HuH-7 (cell line): Measurements from ENCODE around the gene TWIST2.

Experiments used
- DNase-seq: peaks from one replicate; pipeline ENCODE4 v3.0.0; 2011; ENCODE audit warnings: low spot score

The TWIST2 gene

DNA sequence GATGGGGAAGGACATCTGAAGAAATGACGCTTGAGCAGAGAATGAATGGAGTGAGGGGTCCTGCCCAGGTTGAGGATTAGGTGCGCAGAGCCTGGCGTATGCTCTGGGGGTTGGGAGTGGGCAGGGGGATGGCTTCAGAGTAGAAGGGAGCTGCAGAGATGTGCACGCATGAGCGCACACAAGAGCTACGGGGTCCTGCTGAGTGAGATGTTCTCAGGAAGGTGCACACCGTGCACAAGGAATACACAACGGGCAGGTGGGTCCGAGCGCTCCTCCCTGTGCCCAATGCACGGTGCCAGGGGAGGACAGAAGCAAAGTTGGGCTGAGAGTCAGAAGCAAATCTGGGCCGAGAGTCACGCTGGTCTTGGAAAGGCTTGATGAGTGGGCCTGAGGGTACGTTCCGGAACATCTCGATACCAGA is 25.5 kb downstream of the TWIST2 start:
- DNase-seq: no peak

DNA sequence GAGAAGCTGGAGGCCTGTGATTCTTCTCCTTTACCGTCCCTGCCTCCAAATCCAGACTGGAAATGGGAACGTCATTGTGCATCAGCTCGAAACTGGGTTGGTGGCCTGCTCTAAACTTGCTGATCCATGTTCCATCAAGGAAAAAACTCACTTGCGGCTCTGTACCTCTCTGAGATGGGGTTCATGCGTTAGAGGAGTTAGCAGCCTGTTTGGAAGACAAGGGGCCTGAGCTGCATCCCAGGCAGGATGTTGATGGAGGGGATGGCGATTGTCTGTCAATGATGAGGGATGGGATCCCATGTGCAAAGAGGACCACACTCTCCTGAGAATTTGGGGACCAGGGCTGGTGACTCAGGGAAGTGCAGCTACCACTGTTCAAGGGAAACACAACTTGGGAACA is 26.0 kb downstream of the TWIST2 start:
- no peak for DNase-seq

DNA sequence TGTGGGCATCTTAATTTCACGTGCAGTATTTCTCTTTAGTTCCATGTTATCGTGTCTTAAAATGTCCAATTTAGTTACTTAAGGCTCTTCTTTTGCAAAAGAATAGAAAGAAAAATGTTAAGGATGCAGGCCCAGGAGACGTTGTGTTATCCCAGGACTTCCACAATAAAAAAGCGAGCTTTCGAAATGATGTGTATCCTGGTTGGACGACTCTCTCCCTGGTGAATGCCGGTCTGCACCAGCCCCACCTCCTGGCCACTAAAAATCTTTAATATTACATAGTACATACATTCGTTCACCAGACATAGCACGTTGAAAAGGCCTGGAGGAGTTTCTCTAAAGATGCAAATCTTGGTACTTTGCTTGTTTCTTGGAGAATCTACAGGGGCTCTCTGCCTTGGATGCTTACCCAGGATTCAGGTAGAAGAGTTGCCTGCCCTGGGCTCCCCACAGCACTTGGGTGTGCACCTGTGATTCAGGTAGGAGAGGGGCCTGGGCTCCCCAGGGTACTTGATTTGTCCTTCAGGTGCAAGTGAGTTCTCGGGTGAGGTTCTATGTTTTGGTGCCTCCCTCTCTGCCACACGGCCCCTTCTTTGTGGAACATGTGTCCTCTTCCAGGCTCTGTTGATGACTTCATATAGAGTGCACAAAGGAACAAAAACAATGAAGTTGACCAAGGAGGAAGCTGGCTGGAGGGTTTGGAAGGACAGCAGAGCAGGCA is 26.6 kb downstream of the TWIST2 start:
- DNase-seq: no peak

DNA sequence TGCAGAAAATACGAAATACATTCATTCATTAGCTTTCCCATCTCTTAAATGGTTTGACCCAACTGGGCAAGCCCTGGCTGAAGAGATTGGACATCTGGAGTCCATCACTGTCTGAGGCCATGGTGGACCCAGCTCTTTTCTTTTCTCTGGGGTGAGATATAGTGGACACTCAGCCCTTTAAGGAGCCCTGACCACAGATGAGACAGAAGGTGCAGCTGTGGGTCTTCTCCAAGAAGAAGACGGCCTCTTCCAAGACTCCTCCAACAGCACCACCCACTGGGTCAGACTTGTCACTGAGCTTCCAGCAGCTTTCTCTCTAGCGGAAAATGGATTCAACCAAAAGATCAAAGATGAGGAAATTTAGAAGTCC is 27.2 kb downstream of the TWIST2 start:
- DNase-seq: no peak

DNA sequence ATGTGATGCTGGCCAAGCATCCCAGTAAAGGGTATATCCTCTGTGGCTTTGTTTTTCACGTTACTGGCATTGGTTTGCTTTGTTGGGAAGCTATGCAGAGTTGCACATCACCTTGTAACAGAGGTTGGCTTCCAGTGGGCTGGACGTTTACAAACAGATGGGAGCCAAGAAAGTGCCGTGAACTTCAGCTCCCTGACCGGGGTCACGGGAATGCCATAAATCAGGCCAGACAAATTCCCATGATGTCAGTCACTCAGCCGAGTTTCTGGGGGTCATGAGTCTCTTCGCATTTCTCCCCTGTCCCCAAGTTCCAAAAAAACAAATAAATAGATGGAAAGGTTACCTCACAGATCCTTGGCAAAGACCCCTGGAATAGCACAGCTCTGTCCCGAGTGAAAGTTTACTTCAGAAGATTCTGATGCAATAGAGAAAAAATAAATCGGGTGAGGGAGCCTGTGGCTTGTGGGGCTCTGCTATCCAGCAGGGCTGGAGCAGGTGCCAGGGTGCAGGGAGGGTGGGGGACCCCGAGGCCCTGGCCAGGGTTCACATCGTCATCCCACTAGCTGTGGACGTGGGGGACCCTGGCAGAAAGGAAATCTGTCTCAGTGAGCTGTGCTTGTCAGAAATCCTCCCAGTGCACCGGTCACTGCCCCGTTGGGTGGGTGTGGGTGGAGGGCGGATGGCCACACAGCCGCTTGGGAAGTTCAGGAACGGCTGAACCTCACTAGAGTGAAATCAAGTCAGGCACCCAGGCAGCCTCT is 27.8 kb downstream of the TWIST2 start:
- DNase-seq: no peak

DNA sequence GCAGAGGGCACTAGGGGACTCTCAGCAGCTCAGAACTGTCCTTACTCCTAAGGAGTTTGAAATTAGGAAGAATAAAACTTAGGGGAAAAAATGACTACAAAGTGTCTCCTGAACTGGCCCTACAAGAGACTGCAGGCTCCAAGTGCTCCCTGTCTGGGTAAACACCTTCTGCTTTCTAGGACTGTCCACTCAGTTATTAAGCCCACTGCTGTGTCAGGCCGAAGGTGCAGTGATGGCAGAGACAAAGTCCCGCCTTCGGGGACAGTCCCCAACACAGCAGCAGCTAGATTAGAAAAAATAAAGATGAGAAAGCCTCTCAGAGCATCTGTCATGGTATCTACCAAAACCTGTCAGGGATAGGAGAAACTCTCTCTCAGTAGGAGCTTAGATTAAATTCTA is 28.3 kb downstream of the TWIST2 start:
- no peak for DNase-seq

DNA sequence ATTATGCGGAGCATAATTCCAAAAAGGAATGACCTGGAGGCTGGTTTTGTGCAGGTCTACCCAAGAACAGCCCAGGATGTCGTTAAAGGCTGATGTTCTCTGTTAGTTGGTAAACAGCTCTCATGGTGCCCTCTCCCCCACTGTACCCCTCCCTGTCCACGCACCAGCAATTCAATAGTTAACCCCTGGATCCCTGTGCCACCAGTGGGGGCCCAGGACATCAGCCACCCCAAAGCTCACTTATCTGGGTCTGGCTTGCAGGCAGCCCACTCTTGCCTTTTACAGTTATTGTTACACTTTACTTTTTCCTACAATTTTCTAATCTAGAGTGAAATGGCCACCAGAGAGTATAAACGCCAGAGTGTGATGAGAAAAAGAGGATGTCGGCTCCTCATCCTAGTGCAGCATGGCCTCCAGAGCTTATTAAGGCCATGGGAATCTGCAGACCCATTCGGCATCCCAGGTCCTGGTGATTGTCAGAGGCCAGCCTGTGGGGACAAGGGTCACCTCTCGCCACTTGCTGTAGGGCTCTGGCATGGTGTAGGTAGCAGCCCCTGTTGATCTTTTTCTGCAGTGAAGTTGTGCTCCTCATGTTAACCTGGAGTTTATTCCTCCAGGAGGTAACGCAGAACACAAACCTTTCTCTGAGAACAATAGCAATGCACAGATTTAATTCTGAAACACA is 30.3 kb downstream of the TWIST2 start:
- no peak for DNase-seq

DNA sequence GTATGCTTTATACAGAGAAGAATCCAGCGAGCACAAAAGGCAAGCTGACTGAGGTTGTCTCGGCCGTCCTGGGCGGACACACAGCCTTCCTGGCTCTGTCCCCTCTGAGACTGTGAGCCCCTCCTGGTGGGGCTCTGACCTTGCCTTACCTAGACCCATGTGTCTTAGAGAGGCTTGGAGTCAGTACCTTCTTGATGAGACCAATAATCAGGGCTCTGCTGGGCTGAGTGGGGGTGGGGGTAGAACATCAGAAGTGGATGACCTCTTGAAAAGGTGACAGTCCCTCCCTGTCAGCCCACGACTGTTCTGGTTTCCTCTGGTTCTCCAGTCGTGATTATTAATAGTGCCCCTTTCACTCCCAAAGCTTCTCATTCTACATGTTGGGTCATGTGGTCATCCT is 31.2 kb downstream of the TWIST2 start:
- DNase-seq: no peak

DNA sequence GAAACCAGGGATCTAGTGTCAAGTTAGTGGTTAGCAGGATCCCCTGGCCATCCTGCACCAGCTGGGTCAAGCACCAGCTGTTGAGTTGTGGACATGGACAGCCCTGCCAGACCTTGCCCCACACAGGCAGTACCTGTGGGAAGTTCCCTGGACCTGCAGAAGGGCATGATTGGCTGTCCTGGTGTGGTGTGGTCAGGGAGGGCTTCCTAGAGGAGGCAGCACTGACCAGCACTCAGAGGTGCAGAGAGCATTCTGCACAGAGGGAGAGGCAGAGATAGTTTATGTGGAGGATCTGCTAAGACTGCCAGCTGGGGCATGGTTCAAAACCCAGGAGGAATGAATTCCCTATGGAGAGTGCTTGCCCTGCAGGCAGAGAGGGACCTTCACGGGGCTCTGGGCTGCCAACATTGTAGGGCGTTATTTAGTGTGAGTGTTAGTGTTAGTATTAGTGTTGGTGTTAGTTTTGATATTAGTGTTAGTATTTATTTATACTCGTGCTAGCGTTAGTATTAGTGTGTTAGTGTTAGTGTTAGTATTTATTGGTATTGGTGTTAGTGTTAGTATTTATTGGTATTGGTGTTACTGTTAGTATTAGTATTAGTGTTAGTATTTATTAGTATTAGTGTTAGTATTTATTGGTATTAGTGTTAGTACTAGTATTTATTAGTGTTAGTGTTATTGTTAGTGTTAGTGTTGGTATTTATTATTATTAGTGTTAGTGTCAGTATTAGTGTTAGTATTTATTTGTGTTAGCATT is 31.9 kb downstream of the TWIST2 start:
- DNase-seq: no peak

DNA sequence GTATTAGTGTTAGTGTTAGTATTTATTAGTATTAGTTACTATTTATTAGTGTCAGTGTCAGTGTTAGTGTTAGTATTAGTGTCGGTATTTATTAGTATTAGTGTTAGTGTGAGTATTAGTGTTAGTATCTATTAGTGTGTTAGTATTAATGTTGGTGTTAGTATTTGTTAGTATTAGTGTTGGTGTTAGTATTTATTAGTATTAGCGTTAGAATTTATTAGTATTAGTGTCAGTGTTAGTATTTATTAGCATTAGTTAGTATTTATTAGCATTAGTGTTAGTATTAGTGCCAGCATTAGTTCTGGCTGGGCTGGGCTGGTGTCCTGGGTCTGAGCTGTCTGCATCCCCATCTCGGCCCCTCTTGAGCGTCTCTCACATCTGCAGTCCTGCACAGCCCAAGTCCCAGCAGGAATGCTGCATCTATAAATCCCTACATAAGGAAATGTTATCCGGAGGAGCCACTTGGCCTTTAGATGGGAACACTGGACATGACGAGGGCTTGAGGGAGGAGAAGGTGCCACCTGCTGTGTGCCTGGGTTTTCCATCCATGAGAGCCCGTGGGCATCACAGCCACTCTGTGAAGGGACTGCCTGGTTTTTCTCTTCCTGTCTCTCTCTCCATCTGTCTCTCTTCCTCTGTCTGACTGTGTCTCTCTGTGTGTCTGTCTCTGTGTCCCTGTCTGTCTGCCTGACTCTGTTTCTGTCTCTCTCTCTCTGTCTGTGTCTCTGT is 33.6 kb downstream of the TWIST2 start:
- DNase-seq: no peak

DNA sequence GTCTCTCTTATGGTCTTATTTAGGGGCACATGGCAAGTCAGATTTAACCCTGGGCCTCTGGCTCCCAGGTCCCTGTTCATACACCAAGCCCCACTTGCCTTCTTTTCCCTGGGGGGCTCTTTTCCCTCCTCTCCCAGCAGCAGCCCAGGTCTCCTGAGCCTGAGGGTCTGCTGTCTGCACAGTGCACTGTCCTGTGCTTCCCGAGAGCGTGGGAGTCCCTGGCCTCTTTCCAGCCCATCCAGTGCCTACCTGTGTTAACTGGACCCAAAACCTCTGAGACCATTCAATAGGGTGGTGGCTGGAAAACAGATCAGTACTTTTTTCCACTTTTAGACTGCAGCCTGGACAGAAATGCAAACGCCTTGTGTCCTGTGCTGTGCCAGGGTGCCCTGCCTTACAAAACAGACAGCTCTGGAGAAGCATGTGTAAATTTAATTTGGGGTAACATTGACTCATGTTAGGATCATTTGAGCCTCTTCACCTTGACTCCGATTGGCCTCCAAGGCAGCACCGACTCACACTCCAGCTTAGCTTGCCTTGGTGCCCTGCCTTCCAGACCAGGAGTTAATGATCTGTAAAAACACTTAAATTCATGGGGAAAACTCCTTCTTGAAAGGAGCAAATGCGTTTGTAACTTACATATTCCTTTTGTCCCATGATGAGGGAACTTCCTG is 34.3 kb downstream of the TWIST2 start:
- no peak for DNase-seq

DNA sequence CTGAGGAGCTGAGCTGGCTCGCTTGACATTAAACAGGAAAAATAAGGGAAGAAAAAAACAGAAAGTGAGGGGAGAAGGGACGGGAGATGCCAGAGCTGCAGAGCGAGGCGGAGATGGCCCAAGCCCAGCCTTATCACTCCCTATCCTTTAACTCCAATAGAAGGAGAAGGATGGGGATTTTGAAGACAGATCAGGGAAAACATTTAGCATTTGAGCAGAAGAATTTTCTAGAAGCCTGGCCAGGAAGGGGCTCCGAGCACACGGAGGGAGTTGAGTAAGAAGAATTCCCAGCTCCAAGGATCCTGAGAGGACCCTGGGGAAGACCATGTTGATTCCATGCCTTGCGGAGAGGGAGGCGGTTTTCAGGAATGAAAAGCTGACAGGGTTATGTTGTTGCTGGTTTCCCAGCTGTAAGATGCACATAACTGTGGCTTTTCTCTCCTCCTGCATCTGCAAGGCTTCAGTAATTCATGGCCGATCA is 35.6 kb downstream of the TWIST2 start:
- no peak for DNase-seq

DNA sequence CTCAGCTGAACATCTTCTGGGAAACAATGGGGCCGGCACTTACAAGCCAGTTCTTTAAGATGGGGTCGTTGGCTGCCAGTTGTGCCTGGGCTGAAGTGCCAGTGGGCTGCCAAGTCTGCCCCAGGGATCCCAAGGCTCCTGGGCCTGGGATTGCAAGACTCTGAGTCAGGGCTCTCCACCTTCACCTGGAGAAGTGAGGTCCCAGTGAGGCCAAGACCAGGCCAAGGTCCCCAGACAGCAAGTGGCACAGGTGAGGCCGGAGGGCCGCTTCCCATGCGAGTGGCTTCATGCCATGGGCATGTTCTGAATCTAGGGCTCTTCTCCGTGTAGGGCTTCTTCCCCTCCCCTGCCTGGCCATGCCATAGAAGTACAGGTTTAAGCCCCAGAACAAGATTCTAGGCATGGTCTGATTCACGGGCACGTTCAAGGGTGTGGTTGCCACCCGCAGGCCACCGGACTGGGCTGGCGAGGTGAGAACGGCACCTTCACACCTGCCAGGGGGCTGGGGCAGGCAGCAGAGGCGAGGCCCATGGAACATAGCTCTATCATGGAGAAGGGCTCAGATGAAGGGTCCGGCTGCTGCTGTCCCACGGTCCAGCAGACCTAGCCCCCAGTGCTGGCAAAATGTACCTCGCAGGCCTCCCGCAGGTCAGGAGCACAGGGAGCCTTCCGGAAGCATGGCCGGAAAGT is 36.4 kb downstream of the TWIST2 start:
- no peak for DNase-seq

DNA sequence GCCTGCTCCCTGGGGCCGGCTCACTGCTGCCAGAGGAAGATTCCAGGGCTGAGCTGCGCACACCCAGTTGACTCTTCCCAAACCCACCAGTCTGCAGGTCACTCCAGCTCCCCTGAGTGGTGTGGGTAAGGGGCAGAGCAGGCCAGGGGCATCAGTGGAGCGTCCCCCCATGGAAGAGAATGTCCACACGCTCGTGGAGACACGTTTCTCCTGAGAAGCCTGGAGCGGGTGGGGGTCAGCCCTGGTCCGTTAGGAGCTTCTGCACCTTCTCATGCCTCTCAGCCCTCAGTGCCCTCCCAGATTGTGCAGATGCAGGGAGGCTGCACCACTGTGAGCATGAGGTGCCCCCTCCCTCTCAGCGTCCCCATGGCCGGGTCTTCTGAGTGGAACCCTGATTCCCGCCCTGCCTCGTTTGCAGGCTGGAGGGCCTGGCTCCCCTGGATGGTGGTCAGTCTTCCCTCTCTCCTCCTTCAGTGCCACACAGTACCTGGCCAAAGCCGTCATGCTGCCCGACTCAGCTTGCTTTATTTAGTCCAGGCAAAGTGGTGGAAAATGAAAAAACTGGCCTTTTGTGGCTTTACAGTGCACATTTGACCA is 37.0 kb downstream of the TWIST2 start:
- DNase-seq: no peak

DNA sequence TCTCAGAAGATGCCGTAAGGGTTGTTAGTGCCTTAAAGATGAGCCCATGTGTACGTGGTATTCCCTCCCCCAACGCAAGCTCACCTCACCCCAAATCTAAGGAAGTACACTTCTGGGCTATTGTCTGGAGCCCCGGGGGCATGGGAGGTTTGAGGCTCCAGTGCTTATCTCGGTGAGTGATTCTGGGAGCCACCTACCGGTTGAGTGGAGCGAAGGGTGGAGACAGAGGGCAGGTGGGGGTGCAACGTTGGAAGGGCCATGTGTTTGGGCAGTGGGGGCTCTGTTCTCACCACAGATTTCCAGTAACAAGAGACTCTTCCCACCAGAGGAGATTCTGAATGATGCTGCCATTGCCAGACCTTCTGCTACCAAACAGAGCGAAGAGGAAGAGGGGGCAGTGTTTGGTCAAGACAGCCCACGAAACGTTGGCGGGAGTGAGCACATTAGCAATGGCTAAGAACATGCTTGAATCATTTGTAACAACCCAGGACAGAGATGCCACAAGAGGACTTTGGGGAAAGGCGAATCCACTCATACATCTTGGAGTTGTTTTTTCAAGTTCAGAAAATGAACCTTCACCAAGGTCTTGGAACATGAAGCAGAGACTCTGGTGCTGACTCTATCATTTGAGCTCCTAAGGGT is 38.7 kb downstream of the TWIST2 start:
- DNase-seq: no peak

DNA sequence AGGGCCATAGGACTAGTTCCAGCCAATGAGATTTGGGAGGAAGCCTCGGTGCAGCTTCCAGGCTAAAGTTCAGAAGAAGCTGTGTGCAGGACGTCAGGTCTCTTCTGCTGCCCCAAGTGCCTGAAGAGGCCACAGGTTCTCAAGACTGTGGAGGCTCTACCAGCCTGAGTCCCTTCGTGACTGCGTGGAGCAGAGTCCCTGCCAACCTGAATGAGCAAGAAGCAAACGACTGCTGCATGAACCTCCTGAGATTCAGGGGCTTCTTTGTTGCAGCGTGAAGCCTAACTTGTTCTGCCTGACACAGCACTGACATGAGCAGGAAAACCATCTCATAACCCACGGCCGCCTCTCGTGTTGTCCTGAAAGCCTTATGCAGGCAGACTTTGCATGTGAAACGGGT is 39.7 kb downstream of the TWIST2 start:
- no peak for DNase-seq

DNA sequence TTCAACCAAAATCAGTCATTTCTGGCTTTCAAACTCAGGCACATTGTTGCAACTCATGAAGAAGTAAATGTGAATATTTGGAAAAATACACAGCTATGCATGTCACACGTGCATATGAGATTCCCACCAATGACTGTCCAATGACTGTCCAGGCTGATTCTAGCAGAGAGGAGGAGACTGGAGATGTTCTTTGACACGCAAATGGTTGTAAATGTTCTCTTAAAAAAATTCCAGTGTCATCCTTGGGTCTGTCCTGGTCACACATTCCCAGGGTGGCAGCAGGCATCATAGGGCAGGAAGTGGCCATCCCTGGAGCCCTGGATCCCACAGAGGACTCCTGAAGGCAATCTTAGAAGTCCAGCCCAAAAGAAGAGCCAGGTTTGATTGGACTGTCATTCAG is 40.9 kb downstream of the TWIST2 start:
- no peak for DNase-seq

DNA sequence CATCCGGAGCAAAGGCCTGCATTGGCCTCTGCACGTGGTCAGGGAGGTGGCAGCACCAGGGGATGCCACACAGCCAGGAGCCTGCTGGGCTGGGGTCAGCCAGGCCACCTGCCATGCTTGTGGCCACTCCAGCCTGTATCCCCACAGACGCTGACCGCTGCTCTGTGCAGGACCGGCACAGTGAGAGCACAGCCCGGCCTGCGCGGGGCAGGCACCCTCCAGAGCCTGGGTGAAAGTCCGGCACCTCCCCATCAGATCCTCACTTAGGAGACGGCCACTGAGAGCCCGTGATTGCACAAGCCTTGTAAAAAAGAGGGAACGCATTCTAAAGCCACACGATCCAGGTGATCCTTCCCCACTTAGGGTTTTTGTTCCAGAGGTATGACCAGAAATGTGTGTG is 42.2 kb downstream of the TWIST2 start:
- DNase-seq: no peak

DNA sequence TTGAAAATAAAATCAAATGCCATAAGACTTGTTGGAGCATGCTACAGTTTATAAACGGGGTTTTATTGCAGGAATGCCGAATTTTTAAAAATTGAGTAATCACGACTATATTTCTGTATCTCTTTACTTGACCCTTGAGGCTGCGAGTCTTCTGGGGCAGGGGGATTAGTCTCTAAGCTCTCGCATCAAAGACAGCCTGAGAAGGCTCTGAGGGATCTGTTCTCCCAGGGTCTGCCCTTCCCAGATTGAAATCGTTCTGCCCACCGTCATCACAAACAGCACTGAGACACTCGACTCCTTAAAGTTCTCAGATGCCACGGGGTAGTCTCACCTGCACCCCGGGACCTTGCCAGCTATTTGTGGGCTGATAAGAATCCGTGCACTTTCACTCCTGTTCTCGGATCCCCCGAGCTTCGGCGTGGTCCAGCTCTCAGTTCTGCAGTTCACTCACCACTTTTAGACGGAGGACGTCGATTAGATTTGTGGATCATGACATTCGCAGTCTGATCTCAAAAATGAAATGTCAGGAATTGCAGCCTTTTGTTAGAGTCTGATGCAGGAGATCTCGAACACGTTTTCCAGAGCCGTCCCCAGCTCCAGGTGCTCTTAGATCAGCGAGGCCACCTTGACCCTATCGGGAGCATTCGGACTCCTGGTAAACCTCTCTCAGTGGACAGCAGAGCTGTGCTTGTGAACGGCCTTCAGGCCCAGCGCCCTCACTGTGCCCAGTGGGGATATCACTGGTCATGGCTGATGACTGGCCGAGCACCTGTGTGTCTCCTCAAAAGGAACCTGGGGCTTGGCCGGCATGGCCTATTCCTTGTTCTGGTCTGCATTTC is 43.0 kb downstream of the TWIST2 start:
- DNase-seq: no peak
